Duodenal mucosa (tissue), 2 donors: ENCODE measurements around the gene NCOA1.
"Not testable (repeated sequence)": the region's sequence is repeated elsewhere in the genome, so short reads cannot be mapped to it uniquely, and the experiment has no call there.

Source experiments
- H3K27ac ChIP-seq: one replicate; pipeline ENCODE4 v1.7.0; 2013; ENCODE audit warnings: low read depth, low read length
- H3K27me3 ChIP-seq, 2 donors: one replicate each; pipeline ENCODE4 v1.7.0; 2013; ENCODE audit warnings: low read length in 2 of 2, control low read depth in 1 of 2; ENCODE audit not compliant: insufficient read depth in 2 of 2, control insufficient read depth in 1 of 2
- H3K36me3 ChIP-seq, 2 donors: one replicate each; pipeline ENCODE4 v1.7.0; 2013; ENCODE audit warnings: low read length in 2 of 2, control low read depth in 1 of 2; ENCODE audit not compliant: insufficient read depth in 2 of 2, control insufficient read depth in 1 of 2
- H3K4me1 ChIP-seq, 2 donors: one replicate each; pipeline ENCODE4 v1.7.0; 2013; ENCODE audit warnings: low read length in 2 of 2, control low read depth in 1 of 2; ENCODE audit not compliant: insufficient read depth in 2 of 2, control insufficient read depth in 1 of 2
- H3K4me3 ChIP-seq, 2 donors: one replicate each; pipeline ENCODE4 v1.7.0; 2013; ENCODE audit warnings: low read length in 2 of 2, low read depth in 1 of 2
- H3K9ac ChIP-seq, 2 donors: one replicate each; pipeline ENCODE4 v1.7.0; 2013; ENCODE audit warnings: low read length in 2 of 2, low read depth in 1 of 2
- H3K9me3 ChIP-seq, 2 donors: one replicate each; pipeline ENCODE4 v1.7.0; 2013; ENCODE audit warnings: low read length in 2 of 2, control low read depth in 1 of 2; ENCODE audit not compliant: control insufficient read depth in 1 of 2

Gene NCOA1

DNA sequence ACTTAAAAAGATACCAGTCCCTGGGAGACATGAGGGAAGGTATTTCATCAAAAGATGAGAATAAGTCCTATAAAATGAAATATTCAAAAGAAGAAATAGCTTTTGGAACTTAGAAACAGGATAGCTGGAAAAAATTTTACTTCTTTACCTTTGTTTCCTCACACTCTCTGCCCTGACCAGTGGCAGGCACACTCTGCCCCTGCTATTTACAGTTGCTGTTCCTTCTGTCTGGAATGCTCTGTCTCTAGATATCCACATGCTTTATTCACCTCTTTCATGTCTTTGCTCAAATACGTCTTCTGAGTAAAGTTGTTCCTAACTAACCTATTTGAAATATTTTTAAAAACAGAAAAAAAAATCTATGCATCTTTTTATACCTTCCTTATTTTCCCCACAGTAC, 176.5 kb downstream of the NCOA1 start:
- H3K4me1 ChIP-seq = no peaks in the 10 kb centered on the region
- H3K4me3 ChIP-seq = no peak overlapping the region
- no peak overlapping the region for H3K9ac ChIP-seq
- H3K27ac ChIP-seq = no peak overlapping the region
- peaks cover 6 to 10% of the 10 kb centered on the region in 2 donors for H3K36me3 ChIP-seq
- H3K27me3 ChIP-seq = no peaks in the 10 kb centered on the region
- H3K9me3 ChIP-seq = no peaks in the 10 kb centered on the region

DNA sequence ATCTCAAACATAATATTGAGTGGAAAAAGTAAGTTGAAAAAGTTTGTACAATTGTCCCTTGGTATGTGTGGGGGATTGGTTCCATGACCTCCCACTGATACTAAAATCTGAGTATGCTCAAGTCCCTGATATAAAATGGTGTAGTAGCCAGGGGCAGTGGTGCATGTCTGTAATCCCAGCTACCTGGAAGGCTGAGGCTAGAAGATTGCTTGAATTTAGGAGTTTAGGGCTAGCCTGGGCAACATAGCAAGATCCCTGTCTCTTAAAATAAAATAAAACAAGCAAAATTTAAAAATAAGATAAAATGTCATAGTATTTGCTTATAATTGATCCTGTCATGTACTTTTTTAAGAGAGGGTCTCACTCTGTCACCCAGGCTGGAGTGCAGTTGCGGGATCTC, 180.2 kb downstream of the NCOA1 start:
- Histone ChIP-seq H3K4me1 (no peaks in the 10 kb centered on the region), H3K27me3 (no peaks in the 10 kb centered on the region), H3K36me3 (peaks cover 0 to 17% of the 10 kb centered on the region in 2 donors)

DNA sequence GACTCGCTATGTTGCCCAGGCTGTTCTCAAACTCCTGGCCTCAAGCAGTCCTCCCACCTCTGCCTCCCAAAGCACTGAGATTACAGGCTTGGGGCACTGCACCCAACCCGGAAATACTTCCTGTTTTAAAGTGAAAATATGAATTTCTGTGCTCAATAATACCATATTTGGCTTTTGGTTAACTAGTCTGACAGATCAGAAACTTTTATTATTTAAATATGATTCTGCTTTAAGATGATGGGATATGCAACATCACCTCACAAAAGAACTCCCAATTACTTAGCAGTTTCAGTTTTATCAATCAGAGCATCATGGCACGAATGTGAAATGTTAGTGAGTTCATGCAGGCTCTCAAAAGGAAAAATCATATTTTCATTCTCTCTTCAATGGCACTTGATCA, 181.5 kb downstream of the NCOA1 start:
- H3K9ac ChIP-seq = no peak overlapping the region
- H3K9me3 ChIP-seq = no peaks in the 10 kb centered on the region
- H3K4me1 ChIP-seq = no peaks in the 10 kb centered on the region
- no peak overlapping the region for H3K27ac ChIP-seq
- H3K4me3 ChIP-seq = no peak overlapping the region
- no peaks in the 10 kb centered on the region for H3K27me3 ChIP-seq
- H3K36me3 ChIP-seq = peaks cover 0 to 17% of the 10 kb centered on the region in 2 donors

More for the DNA sequence above, 180.2 kb downstream of the NCOA1 start:
- H3K27ac ChIP-seq = no peak overlapping the region
- H3K4me3 ChIP-seq = no peak overlapping the region
- no peaks in the 10 kb centered on the region for H3K9me3 ChIP-seq
- no peak overlapping the region for H3K9ac ChIP-seq

DNA sequence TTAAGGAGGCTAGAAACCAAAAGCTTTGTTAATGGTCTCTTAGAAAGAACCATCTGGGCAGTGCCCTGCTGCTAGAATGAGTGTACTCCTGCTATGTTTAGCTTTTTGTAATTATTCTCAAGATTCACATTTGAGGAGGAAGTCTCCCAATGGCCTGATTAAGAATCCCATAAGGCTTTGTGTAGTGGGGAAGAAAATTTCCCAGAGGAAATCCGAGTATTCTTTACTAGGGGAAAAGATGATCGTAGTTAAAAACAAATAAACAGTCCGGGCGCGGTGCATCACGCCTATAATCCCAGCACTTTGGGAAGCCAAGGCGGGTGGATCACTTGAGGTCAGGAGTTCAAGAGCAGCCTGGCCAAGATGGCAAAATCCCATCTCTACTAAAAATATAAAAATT, 184.3 kb downstream of the NCOA1 start:
- Histone ChIP-seq H3K4me3 (no peak overlapping the region), H3K36me3 (peaks cover 0 to 17% of the 10 kb centered on the region in 2 donors), H3K27me3 (no peaks in the 10 kb centered on the region), H3K9me3 (no peaks in the 10 kb centered on the region), H3K27ac (no peak overlapping the region), H3K4me1 (no peaks in the 10 kb centered on the region), H3K9ac (no peak overlapping the region)

DNA sequence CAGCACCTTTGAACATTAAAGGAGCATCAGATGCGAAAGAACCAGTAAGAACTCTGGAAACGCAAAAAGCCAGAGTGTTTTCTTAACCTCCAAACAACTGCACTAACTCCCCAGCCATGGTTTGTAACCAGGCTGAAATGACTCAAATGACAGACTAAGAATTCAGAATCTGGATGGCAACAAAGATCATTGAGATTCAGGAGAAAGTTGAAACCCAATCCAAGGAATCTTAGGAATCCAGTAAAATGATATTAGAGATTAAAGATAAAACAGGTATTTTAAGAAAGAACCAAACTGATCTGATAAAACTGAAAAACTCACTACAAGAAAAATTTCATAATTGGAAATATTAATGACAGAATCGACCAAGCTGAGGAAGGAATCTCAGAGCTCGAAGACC, 185.4 kb downstream of the NCOA1 start:
- H3K4me1 ChIP-seq = no peaks in the 10 kb centered on the region
- no peak overlapping the region for H3K4me3 ChIP-seq
- H3K9ac ChIP-seq = no peak overlapping the region
- no peaks in the 10 kb centered on the region for H3K27me3 ChIP-seq
- no peak overlapping the region for H3K27ac ChIP-seq
- no peaks in the 10 kb centered on the region for H3K9me3 ChIP-seq
- peaks cover 0 to 20% of the 10 kb centered on the region in 2 donors for H3K36me3 ChIP-seq

DNA sequence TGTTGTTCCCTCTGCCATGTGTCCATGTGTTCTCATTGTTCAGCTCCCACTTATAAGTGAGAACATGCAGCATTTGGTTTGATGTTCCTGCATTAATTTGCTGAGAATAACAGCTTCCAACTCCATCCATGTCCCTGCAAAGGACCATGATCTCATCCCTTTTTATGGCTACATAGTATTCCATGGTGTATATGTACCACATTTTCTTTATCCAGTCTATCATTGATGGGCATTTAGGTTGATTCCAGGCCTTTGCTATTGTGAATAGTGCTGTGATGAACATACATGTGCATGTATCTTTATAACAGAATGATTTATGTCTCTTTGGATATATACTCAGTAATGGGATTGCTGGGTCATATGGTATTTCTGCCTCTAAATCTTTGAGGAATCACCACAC, 187.0 kb downstream of the NCOA1 start:
- H3K4me1 ChIP-seq, H3K9me3 ChIP-seq, H3K27me3 ChIP-seq, H3K4me3 ChIP-seq, H3K9ac ChIP-seq, H3K27ac ChIP-seq: not testable (repeated sequence)
- peaks cover 0 to 20% of the 10 kb centered on the region in 2 donors for H3K36me3 ChIP-seq

DNA sequence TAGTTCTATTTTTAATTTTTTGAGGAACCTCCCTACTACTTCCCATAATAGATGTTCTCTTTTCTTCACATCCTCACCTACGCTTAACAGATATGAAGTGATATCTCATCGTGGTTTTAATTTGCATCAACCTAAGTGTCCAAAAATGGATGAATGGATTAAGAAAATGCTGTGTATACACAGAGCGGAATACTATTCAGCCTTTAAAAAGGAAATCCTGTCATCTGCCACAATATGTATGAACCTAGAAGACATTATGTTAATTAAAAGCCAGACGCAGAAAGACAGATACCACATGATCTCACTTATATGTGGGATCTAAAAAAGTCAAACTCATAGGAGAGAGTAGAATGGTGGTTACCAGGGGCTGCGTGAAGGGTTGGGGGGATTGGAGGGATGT, 189.1 kb downstream of the NCOA1 start:
- H3K27me3 ChIP-seq = no peaks in the 10 kb centered on the region
- H3K4me3 ChIP-seq = no peak overlapping the region
- peaks cover 0 to 24% of the 10 kb centered on the region in 2 donors for H3K36me3 ChIP-seq
- no peaks in the 10 kb centered on the region for H3K4me1 ChIP-seq
- no peak overlapping the region for H3K27ac ChIP-seq
- H3K9ac ChIP-seq = no peak overlapping the region
- H3K9me3 ChIP-seq = no peaks in the 10 kb centered on the region

DNA sequence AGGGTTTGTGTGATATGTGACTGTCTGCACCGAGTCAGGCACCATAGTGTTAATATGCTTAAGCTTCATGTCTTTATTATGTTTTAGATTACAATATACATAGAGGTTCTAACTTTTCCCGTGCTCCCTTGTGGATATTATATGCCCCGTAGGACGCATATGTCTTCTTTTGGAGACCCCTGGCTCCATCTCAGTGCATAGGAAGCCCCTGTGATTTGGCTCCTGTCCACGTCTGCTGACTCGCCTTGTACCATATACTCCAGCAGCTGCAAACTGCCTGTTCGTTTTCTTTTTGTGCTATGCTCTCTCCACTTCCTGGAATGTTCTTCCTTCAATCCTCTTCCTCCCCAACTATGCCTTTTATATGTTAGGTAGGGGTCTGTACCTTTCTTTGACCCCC, 191.2 kb downstream of the NCOA1 start:
- no peak overlapping the region for H3K4me3 ChIP-seq
- H3K9me3 ChIP-seq = no peaks in the 10 kb centered on the region
- H3K27ac ChIP-seq = no peak overlapping the region
- H3K36me3 ChIP-seq = peaks cover 0 to 22% of the 10 kb centered on the region in 2 donors
- no peak overlapping the region for H3K9ac ChIP-seq
- H3K4me1 ChIP-seq = no peaks in the 10 kb centered on the region
- no peaks in the 10 kb centered on the region for H3K27me3 ChIP-seq

DNA sequence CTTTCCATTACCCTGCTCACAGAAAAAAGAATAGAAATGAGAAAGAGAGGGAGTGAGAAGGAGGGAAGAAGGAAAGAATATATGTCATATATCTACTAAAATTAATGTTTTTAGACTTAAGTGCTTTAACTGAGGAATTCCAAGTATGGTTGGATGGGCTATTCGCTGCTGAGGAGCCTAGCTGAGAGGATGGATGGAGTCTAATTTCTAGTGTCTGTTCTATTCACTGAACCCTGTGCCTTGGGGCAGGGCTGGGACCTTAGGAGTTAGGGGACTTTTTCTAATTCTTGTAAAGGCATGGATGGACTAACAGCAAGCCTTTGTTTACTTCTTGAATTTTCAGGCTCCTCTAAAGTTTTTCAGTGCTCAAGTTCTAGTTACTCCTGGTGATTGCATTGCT, 192.4 kb downstream of the NCOA1 start:
- no peaks in the 10 kb centered on the region for H3K4me1 ChIP-seq
- H3K36me3 ChIP-seq = peaks cover 0 to 30% of the 10 kb centered on the region in 2 donors
- H3K27me3 ChIP-seq = no peaks in the 10 kb centered on the region
- H3K27ac ChIP-seq = no peak overlapping the region
- no peak overlapping the region for H3K4me3 ChIP-seq
- H3K9ac ChIP-seq = no peak overlapping the region
- no peaks in the 10 kb centered on the region for H3K9me3 ChIP-seq

DNA sequence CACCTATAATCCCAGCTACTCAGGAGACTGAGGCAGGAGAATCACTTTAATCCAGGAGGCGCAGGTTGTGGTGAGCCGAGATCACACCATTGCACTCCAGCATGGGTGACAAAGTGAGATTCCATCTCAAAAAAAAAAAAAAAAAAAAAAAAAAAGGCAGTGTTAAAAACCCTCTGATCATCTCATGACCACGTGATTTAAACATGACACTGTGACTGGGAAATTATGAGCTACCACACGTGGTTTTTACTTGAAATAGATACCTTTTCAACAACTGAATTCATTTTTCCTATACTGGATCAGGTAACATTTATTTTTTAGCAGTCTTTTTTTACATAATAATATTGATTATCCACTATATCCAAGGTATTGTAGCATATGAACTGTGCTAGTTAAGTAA, 199.5 kb downstream of the NCOA1 start:
- Histone ChIP-seq H3K4me3 (no peak overlapping the region), H3K9me3 (no peaks in the 10 kb centered on the region), H3K27ac (no peak overlapping the region), H3K4me1 (no peaks in the 10 kb centered on the region), H3K27me3 (no peaks in the 10 kb centered on the region), H3K36me3 (peaks cover 9 to 37% of the 10 kb centered on the region in 2 donors), H3K9ac (no peak overlapping the region)

DNA sequence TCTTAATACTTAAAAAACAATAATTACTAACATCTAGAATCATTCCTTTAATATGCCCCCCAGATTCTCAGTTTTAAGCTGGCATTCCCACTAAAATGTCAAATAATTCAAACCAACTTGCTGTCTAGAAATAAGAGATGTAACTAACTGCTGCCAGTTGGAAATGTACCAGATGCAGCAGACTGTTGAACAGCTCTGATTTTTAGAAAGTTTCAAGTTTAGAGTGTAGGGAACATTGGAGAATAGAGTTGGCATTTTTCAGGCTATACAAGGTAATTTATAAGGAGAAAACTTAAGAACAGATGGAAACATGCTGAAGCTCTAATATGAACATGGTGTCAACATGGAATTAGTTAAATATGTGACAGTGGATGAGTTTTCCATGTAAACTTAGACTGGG, 200.8 kb downstream of the NCOA1 start:
- H3K27me3 ChIP-seq = no peaks in the 10 kb centered on the region
- H3K4me1 ChIP-seq = no peaks in the 10 kb centered on the region
- no peak overlapping the region for H3K4me3 ChIP-seq
- no peak overlapping the region for H3K27ac ChIP-seq
- H3K36me3 ChIP-seq = peaks cover 9 to 37% of the 10 kb centered on the region in 2 donors
- no peaks in the 10 kb centered on the region for H3K9me3 ChIP-seq
- no peak overlapping the region for H3K9ac ChIP-seq
